Effector CD4-positive, alpha-beta T cell (primary cell): ENCODE data around the gene MAPKAP1.

ENCODE experiments used
- DNase-seq: peaks from one replicate; pipeline ENCODE4 v3.0.0-alpha.2; 2020

Gene MAPKAP1

DNA sequence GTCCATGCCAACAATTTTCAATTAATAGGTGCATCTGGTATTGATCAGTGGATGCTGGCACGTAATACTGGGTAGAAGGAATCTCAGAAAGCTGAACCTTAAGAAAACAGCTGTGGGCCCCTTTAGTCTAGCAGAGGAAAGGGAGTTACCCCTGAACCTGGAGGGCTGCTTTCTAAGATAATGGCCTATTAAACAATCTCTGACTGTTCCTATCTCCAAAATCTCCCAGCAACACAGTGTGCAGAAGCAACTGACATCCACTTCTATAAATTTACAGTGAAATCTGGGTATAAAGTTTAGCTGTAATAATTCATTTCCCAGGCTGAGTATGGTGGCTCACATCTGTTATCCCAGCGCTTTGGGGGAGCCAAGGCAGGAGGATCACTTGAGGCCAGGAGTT is 198.8 kb downstream of the MAPKAP1 start:
- DNase-seq = no peak

- DNase-seq = no peak
Observed at GRCh38 chr9:125507226-125507625, 199.8 kb downstream of the MAPKAP1 start.

GRCh38 chr9:125505988-125506438 is 201.0 kb downstream of the MAPKAP1 start:
- DNase-seq = no peak

GRCh38 chr9:125504616-125505015 is 202.4 kb downstream of the MAPKAP1 start:
- DNase-seq = no peak

GRCh38 chr9:125497906-125498305 is 209.1 kb downstream of the MAPKAP1 start:
- DNase-seq = no peak

GRCh38 chr9:125497478-125497877 is 209.5 kb downstream of the MAPKAP1 start:
- no peak for DNase-seq

- DNase-seq = no peak
Observed at GRCh38 chr9:125496313-125496834, 210.6 kb downstream of the MAPKAP1 start.

- DNase-seq = no peak
Observed at GRCh38 chr9:125495172-125496119, 211.6 kb downstream of the MAPKAP1 start.

- no peak for DNase-seq
Observed at GRCh38 chr9:125494653-125494915, 212.4 kb downstream of the MAPKAP1 start.

- DNase-seq = no peak
Observed at GRCh38 chr9:125493881-125494652, 212.9 kb downstream of the MAPKAP1 start.

DNA sequence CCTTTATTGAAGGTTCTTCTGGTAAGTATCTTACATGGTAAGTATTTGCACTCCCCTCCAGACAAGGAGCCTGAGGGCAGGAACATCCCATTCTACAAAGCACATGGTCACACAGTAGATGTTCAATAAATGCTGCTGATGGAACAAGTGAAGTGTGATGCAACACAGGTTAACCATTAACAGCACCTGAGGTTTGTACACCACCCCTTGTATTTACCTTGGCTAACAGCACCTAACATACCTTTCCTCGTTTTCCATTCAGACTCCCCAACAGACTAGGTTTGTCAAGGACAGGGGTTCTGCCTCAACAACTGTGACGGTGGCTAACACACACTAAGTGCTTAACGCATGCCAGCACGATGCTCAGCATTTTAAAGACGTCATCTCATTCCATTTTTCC is 213.6 kb downstream of the MAPKAP1 start:
- no peak for DNase-seq

DNA sequence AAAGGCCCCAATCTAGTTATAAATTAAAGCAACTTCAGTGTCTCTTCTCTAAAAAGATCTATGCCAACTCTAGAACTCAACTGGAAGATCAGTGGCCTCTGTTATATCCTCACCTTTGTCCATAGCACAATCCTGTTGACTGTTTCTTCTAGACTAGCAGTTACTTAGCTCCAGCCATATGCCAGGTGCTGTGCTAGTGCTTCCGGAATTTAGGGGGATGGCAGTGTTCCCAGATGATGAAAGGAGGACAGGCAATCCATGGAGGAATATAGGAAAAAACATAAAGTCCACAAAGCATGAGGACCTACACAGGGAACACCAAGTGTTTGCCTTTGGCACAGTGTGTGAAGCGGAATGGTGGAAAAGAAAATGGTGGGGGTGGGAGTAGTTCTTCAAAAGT is 214.3 kb downstream of the MAPKAP1 start:
- DNase-seq = no peak

GRCh38 chr9:125487842-125488241 is 219.2 kb downstream of the MAPKAP1 start:
- DNase-seq = no peak

- DNase-seq = no peak
Observed at GRCh38 chr9:125486576-125486975, 220.4 kb downstream of the MAPKAP1 start.

GRCh38 chr9:125486152-125486508 is 220.9 kb downstream of the MAPKAP1 start:
- no peak for DNase-seq

GRCh38 chr9:125485471-125486151 is 221.4 kb downstream of the MAPKAP1 start:
- no peak for DNase-seq

DNA sequence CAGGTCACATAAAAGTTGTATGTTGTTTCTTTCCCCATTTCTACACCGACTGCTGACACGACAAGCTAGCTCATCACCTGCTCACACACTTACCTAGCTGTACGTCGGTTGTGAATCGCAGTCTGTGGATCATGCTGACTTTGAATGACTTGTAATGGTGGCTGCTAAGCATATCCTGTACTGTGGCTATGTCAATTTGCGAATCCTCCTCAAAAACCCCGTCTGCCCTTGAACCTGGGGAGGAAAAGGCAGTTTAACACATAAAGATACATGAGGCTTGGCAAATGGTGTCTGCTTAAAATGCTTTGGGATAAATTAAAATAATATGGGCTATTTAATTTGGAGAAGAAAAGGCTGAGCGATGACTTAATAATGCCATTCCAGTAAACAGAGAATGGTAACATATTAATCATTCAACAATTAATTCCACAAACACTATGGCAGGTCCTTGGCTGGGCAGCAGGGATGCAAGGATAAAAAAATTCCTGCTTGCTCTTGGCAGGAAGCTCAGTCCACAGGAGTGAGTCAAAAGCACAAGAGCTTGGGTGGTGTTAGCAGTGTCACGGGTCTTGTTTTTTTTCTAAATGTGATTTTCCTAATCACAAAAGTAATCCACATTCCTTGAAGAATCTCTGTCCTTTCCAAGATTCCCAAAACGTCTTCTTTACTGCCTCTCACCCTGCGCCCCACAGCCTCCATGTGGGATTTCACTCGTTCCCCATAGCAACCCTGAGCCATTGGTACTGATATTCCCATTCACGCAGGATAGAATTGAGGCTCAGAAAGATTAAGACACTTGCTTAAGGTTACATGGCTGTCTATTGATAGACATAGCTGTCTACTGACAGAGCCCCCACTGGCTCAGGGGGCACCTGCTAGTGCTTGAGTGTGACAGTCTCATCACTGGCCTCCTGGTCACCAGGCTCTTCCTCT is 222.4 kb downstream of the MAPKAP1 start:
- no peak for DNase-seq

- DNase-seq = no peak
Observed at GRCh38 chr9:125483697-125484096, 223.3 kb downstream of the MAPKAP1 start.

- DNase-seq = no peak
Observed at GRCh38 chr9:125479846-125480615, 227.0 kb downstream of the MAPKAP1 start.

GRCh38 chr9:125477089-125477544 is 229.9 kb downstream of the MAPKAP1 start:
- DNase-seq = no peak

GRCh38 chr9:125476645-125477044 is 230.4 kb downstream of the MAPKAP1 start:
- no peak for DNase-seq
